ENCODE data around the gene ZNF432. TPM values are rescaled to one million over a fixed set of nuclear protein-coding genes. Genes with fewer than 3 reads are reported as not detected.
"Not testable (repeated sequence)": the region's sequence is repeated elsewhere in the genome, so short reads cannot be mapped to it uniquely, and the experiment has no call there.

Gene ZNF432
- total RNA-seq, 1 experiment from 2014 or later, result 8.2 TPM

DNA sequence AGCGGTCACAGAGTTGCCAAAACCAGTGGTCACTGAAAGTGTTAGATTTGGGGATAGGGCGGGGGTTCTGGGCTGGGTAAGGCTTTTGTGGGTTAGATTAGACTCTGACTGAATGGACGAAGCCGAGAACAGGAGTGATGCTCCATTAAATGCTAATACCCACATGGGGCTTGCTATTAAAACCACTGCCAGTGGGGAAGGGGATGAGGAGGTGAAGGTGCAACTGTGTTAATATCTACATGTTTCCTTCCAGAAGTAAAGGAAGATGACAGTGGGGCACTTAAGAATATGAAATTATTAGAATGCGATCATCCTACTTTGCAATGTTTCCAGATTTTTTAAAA, 19.9 kb downstream of the ZNF432 start:
- ATAC-seq (peak; percentile 52), DNase-seq (ENCODE audit: low read depth, low spot score) (no peak)
- intact Hi-C loops (cut with micrococcal nuclease; ENCODE audit: unreplicated experiment) (no loop called here), in situ Hi-C loops (cut with HindIII; ENCODE audit: low pct_unique_long_range_greater_than_20kb, low sequenced_read_pairs) (no loop called here)
- POLR2A ChIA-PET, result no interaction called here
- Histone ChIP-seq H3K36me3 (ENCODE audit: control insufficient read depth, insufficient read depth, low read length) (peaks cover 3% of the 10 kb centered on the region; the same call in 1 of the 2 replicates), H3K27me3 (ENCODE audit: control insufficient read depth, insufficient read depth, low read length) (no peaks in the 10 kb centered on the region), H3K9me3 (ENCODE audit: control insufficient read depth, insufficient read depth, low read depth, low read length) (peaks cover 44% of the 10 kb centered on the region; the same call in 1 of the 2 replicates), H3K4me3 (ENCODE audit: low read depth in 2 of 2, low read length in 2 of 2) (peak overlapping the region; percentile 82 to 93), H3K27ac (ENCODE audit: low read length) (peak overlapping the region; percentile 88), H3K4me1 (ENCODE audit: control insufficient read depth, insufficient read depth, low read length) (no peaks in the 10 kb centered on the region)
- TF ChIP-seq SIN3A (IDR thresholded peaks at IDR 0.05; ENCODE audit: borderline replicate concordance, insufficient read depth, low read depth, low read length) (no peak), TCF7L2 (IDR thresholded peaks at IDR 0.05; ENCODE audit: low read depth, low read length) (no peak), POLR2AphosphoS5 (IDR thresholded peaks at IDR 0.05; ENCODE audit: low read depth, low read length) (no peak), REST (IDR thresholded peaks at IDR 0.05; ENCODE audit: insufficient read depth in 1 of 2, low read depth in 2 of 2, low read length in 1 of 2) (no peak), CTCF (IDR thresholded peaks at IDR 0.05) (no peak)
- BruUV-seq (replicated peaks), result TSS peak; percentile 88
- CTCF ChIA-PET, result no interaction called here

DNA sequence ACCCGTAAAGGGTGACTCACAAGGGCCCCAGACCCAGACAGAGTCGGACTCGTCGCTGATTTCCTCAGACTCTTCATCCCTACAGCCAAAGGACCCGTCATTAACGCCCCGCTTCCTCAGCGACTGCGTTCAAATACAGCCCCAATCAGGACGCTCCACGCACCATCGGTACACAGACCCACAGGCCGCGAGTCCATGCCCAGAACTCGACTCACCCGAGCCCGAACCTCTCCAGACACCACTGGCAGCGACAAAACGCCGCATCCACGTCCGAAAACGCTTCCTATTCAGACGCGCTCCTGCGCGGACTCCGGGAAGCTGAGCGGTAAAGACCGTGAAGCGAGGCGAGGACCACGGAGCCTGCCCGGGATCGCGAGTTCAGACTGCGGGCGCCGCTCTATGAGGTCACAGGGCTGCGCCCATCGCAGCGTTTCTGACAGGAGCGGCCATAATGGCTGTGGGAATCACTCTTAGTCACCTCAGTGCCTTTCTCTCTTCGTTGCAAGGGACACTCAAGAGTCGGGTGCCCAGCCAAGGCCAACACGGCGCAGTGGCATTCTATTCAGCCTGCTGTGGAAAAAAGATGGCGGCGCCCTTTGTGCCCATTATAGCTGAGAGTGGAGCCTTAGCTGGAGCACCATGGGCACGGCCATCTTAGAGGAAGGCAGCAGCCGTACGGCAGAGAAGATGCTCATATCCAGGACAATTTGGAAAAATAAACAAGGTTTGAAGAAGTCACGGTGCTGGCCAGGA, 20.4 kb downstream of the ZNF432 start, which contains the start of gene ZNF614:
Gene ZNF614, minus strand, starts transcription at position 353 of the 753 bp plus-strand sequence. CDS start 2,634 bp downstream, outside the sequence.
- in situ Hi-C loops (cut with HindIII; ENCODE audit: low pct_unique_long_range_greater_than_20kb, low sequenced_read_pairs), result no loop called here
- Histone ChIP-seq H3K27me3 (ENCODE audit: control insufficient read depth, insufficient read depth, low read length) (no peaks in the 10 kb centered on the region), H3K4me1 (ENCODE audit: control insufficient read depth, insufficient read depth, low read length) (no peaks in the 10 kb centered on the region), H3K9me3 (ENCODE audit: control insufficient read depth, insufficient read depth, low read depth, low read length) (peaks cover 40% of the 10 kb centered on the region; the same call in 1 of the 2 replicates), H3K27ac (ENCODE audit: low read length) (peak within 1 kb of the TSS; percentile 88), H3K36me3 (ENCODE audit: control insufficient read depth, insufficient read depth, low read length) (peaks cover 3% of the 10 kb centered on the region; the same call in 1 of the 2 replicates), H3K4me3 (ENCODE audit: low read depth in 2 of 2, low read length in 2 of 2) (peak within 1 kb of the TSS; percentile 82 to 93)
- TF ChIP-seq TCF7L2 (IDR thresholded peaks at IDR 0.05; ENCODE audit: low read depth, low read length), result peak; percentile 63
- peak; percentile 74; the same call in 1 of the 2 replicates for TF ChIP-seq SIN3A (IDR thresholded peaks at IDR 0.05; ENCODE audit: borderline replicate concordance, insufficient read depth, low read depth, low read length)
- TF ChIP-seq POLR2AphosphoS5 (IDR thresholded peaks at IDR 0.05; ENCODE audit: low read depth, low read length), result peak; percentile 76; the same call in 1 of the 2 replicates
- TF ChIP-seq REST (IDR thresholded peaks at IDR 0.05; ENCODE audit: insufficient read depth in 1 of 2, low read depth in 2 of 2, low read length in 1 of 2), result no peak
- TF ChIP-seq CTCF (IDR thresholded peaks at IDR 0.05), result no peak
- CTCF ChIA-PET, result no interaction called here
- intact Hi-C loops (cut with micrococcal nuclease; ENCODE audit: unreplicated experiment), result no loop called here
- no TSS peak for BruUV-seq (replicated peaks)
- POLR2A ChIA-PET, result no interaction called here
- ATAC-seq (peak; percentile 98), DNase-seq (ENCODE audit: low read depth, low spot score) (peak; percentile 43)

DNA sequence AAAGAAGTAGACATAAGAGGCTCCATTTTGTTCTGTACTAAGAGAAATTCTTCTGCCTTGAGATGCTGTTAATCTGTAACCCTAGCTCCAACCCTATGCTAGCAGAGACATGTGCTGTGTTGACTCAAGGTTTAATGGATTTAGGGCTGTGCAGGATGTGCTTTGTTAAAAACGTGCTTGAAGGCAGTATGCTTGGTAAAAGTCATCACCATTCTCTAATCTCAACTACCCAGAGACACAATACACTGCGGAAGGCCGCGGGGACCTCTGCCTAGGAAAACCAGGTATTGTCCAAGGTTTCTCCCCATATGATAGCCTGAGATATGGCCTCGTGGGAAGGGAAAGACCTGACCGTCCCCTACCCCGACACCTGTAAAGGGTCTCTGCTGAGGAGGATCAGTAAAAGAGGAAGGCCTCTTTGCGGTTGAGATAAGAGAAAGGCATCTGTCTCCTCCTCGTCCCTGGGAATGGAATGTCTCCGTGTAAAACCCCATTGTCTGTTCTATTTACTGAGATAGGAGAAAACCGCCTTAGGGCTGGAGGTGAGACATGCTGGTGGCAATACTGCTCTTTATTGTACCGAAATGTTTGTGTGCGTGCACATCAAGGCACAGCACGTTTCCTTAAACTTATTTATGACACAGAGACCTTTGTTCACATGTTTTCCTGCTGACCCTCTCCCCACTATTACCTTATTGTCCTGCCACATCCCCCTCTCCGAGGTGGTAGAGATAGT, 22.2 kb downstream of the ZNF432 start:
- CTCF ChIA-PET; BruUV-seq (replicated peaks); in situ Hi-C loops (cut with HindIII; ENCODE audit: low pct_unique_long_range_greater_than_20kb, low sequenced_read_pairs); POLR2A ChIA-PET; H3K27ac ChIP-seq (ENCODE audit: low read length); H3K4me3 ChIP-seq (ENCODE audit: low read depth in 2 of 2, low read length in 2 of 2); H3K36me3 ChIP-seq (ENCODE audit: control insufficient read depth, insufficient read depth, low read length); ATAC-seq; H3K4me1 ChIP-seq (ENCODE audit: control insufficient read depth, insufficient read depth, low read length); H3K27me3 ChIP-seq (ENCODE audit: control insufficient read depth, insufficient read depth, low read length); intact Hi-C loops (cut with micrococcal nuclease; ENCODE audit: unreplicated experiment); DNase-seq (ENCODE audit: low read depth, low spot score): not testable (repeated sequence)
- peaks cover 37% of the 10 kb centered on the region; the same call in 1 of the 2 replicates for H3K9me3 ChIP-seq (ENCODE audit: control insufficient read depth, insufficient read depth, low read depth, low read length)

Data from Panc1 (cell line).